Measurements from ENCODE around the gene PITX2.

Gene PITX2

DNA sequence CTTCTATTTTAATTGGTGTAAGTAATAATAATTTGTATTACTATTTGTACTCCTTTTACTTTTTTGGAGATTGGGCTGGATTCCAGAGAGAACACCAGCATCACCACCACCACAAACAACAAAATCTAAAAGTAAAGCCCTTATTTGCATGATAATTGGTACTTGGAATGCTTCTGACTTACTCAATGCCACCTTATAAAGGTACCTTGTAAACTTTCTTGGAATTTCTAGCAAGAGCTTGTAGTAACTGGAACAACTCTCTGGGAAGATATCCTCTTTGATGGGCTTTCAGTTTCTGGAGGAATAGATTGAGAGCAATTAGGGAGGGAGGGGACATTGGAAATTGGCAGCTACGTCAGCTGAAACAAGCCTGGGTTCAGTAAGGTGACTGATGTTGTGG lies 20.2 kb upstream of the PITX2 start:
- TF ChIP-seq, protein P1, sequence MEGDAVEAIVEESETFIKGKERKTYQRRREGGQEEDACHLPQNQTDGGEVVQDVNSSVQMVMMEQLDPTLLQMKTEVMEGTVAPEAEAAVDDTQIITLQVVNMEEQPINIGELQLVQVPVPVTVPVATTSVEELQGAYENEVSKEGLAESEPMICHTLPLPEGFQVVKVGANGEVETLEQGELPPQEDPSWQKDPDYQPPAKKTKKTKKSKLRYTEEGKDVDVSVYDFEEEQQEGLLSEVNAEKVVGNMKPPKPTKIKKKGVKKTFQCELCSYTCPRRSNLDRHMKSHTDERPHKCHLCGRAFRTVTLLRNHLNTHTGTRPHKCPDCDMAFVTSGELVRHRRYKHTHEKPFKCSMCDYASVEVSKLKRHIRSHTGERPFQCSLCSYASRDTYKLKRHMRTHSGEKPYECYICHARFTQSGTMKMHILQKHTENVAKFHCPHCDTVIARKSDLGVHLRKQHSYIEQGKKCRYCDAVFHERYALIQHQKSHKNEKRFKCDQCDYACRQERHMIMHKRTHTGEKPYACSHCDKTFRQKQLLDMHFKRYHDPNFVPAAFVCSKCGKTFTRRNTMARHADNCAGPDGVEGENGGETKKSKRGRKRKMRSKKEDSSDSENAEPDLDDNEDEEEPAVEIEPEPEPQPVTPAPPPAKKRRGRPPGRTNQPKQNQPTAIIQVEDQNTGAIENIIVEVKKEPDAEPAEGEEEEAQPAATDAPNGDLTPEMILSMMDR (IDR thresholded peaks at IDR 0.05; ENCODE audit: low read length) = no peak
- TF ChIP-seq EZH2 (optimal IDR thresholded peaks at IDR 0.05; ENCODE audit: low read depth, low read length) = no peak
- no peak for TF ChIP-seq EZH2phosphoT487 (IDR thresholded peaks at IDR 0.05; ENCODE audit: low read length)
- Histone ChIP-seq H3K4me1 (ENCODE audit: low read length) (no peaks in the 10 kb centered on the region), H3K4me2 (ENCODE audit: low read depth, low read length) (no peak overlapping the region), H3K27ac (ENCODE audit: low read length) (no peak overlapping the region), H3K9ac (ENCODE audit: low read length) (no peak overlapping the region), H2AFZ (ENCODE audit: low read length) (no peak overlapping the region), H3F3A (ENCODE audit: insufficient read depth, low read length) (no peaks in the 10 kb centered on the region), H3K9me3 (replicated peaks; ENCODE audit: insufficient read depth, low read length) (no peaks in the 10 kb centered on the region), H3K79me2 (ENCODE audit: low read length) (no peaks in the 10 kb centered on the region), H3K36me3 (replicated peaks; ENCODE audit: insufficient read depth, low read length) (no peaks in the 10 kb centered on the region), H3K27me3 (replicated peaks; ENCODE audit: insufficient read depth, low read length) (no peaks in the 10 kb centered on the region), H3K9me2 (replicated peaks; ENCODE audit: insufficient read depth, low read length) (no peaks in the 10 kb centered on the region), H4K20me1 (ENCODE audit: insufficient read depth, low read length) (no peaks in the 10 kb centered on the region), H3K4me3 (ENCODE audit: low read length) (no peak overlapping the region)
- no peak for DNase-seq

DNA sequence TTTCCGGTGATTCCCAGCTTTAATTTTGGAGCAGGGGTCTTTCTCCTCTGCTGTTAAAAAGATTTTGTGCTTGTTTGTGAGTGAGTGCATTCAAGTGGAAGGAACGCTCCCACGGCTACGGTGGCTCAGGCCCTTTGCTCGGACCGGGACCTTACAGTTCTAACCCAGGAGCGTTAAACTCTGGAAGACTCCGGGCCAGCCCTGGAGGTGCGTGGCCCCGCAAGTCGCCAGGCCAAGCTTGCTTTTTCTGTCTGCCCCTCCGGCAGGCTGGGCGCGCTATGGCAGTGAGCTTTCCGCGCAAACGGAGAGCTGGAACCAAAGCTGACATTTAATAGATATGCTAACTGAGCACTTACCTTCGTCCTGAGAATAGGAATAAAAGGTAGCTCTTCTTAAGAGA lies 18.3 kb upstream of the PITX2 start:
- Histone ChIP-seq H3K9me2 (replicated peaks; ENCODE audit: insufficient read depth, low read length) (no peaks in the 10 kb centered on the region), H3K4me2 (ENCODE audit: low read depth, low read length) (no peak overlapping the region), H3K9me3 (replicated peaks; ENCODE audit: insufficient read depth, low read length) (no peaks in the 10 kb centered on the region), H2AFZ (ENCODE audit: low read length) (no peak overlapping the region), H3K9ac (ENCODE audit: low read length) (no peak overlapping the region), H3K27ac (ENCODE audit: low read length) (no peak overlapping the region), H3K36me3 (replicated peaks; ENCODE audit: insufficient read depth, low read length) (no peaks in the 10 kb centered on the region), H3F3A (ENCODE audit: insufficient read depth, low read length) (no peaks in the 10 kb centered on the region), H4K20me1 (ENCODE audit: insufficient read depth, low read length) (no peaks in the 10 kb centered on the region), H3K4me1 (ENCODE audit: low read length) (no peaks in the 10 kb centered on the region), H3K27me3 (replicated peaks; ENCODE audit: insufficient read depth, low read length) (no peaks in the 10 kb centered on the region), H3K4me3 (ENCODE audit: low read length) (no peak overlapping the region), H3K79me2 (ENCODE audit: low read length) (no peaks in the 10 kb centered on the region)
- DNase-seq = no peak
- TF ChIP-seq EZH2phosphoT487 (IDR thresholded peaks at IDR 0.05; ENCODE audit: low read length) = no peak
- TF ChIP-seq, protein P1 (IDR thresholded peaks at IDR 0.05; ENCODE audit: low read length) = no peak
- no peak for TF ChIP-seq EZH2 (optimal IDR thresholded peaks at IDR 0.05; ENCODE audit: low read depth, low read length)

DNA sequence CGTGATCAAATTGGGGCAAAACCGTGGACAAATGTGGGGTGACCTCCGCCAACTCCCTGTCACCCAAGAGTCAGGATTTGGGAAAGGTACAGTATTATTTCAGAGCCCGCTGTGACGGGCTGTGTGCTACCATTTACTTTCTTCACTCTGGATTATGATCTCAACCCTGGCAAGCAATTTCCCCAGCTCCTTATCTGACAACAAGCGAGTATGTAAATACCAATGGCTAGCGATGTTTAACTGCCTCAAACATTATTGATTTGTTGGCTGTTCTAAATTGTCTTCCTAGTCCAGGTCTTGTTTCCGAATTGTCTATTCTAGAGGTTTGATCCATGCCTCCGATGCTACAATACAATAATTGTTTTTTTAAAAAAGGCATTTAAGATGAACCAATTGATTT lies 17.7 kb upstream of the PITX2 start:
- DNase-seq = no peak
- TF ChIP-seq, protein P1 (IDR thresholded peaks at IDR 0.05; ENCODE audit: low read length) = no peak
- TF ChIP-seq EZH2phosphoT487 (IDR thresholded peaks at IDR 0.05; ENCODE audit: low read length) = no peak
- no peak for TF ChIP-seq EZH2 (optimal IDR thresholded peaks at IDR 0.05; ENCODE audit: low read depth, low read length)
- Histone ChIP-seq H2AFZ (ENCODE audit: low read length) (no peak overlapping the region), H3K36me3 (replicated peaks; ENCODE audit: insufficient read depth, low read length) (no peaks in the 10 kb centered on the region), H3K4me2 (ENCODE audit: low read depth, low read length) (no peak overlapping the region), H3F3A (ENCODE audit: insufficient read depth, low read length) (no peaks in the 10 kb centered on the region), H4K20me1 (ENCODE audit: insufficient read depth, low read length) (no peaks in the 10 kb centered on the region), H3K4me3 (ENCODE audit: low read length) (no peak overlapping the region), H3K79me2 (ENCODE audit: low read length) (no peaks in the 10 kb centered on the region), H3K27ac (ENCODE audit: low read length) (no peak overlapping the region), H3K9me3 (replicated peaks; ENCODE audit: insufficient read depth, low read length) (no peaks in the 10 kb centered on the region), H3K9ac (ENCODE audit: low read length) (no peak overlapping the region), H3K9me2 (replicated peaks; ENCODE audit: insufficient read depth, low read length) (no peaks in the 10 kb centered on the region), H3K27me3 (replicated peaks; ENCODE audit: insufficient read depth, low read length) (no peaks in the 10 kb centered on the region), H3K4me1 (ENCODE audit: low read length) (no peaks in the 10 kb centered on the region)
